Measurements from ENCODE around the gene REC114. TPM values are rescaled to one million over a fixed set of nuclear protein-coding genes. Genes with fewer than 3 reads are reported as not detected.

The REC114 gene
- polyA plus RNA-seq, 1 donor (not counting 4 experiments of a cell fraction or from before 2014, with no cell fraction given), result not detected

DNA sequence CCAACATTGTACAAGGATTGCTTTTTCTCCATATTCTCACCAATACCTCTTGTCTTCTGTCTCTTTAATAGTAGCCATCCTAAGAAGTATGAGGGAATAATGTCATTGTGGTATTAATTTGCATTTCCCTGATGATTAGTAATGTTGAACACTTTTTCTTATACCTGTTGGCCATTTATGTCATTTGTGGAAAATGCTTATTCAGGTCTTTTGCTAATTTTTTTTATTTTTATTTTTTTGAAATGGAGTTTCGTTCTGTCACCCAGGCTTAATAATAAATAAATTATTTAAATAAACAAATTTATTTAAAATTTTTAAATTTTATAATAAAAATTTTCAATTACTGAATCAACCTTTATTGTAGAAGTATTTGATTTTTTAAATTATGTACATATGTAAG is 37.1 kb downstream of the REC114 start:
- dilution Hi-C loops (cut with MboI; ENCODE audit: extremely low pct_ligation_motif_present, low sequenced_read_pairs), result no loop called here
- H2AFZ ChIP-seq (ENCODE audit: control insufficient read depth, low read length), result no peak overlapping the region
- H3K4me3 ChIP-seq (ENCODE audit: control insufficient read depth in 2 of 3, extremely low read depth in 1 of 3, insufficient read depth in 2 of 3, low read depth in 1 of 3, low read length in 3 of 3), result no peak overlapping the region
- no peak overlapping the region for H3K4me2 ChIP-seq (ENCODE audit: control insufficient read depth, extremely low read depth, insufficient read depth, low read depth, low read length)
- no peaks in the 10 kb centered on the region for H4K20me1 ChIP-seq (ENCODE audit: control insufficient read depth, extremely low read depth, insufficient read depth, low read length)
- H3K9me3 ChIP-seq (ENCODE audit: control insufficient read depth, low read depth, low read length), result no peaks in the 10 kb centered on the region
- TF ChIP-seq, protein P1, sequence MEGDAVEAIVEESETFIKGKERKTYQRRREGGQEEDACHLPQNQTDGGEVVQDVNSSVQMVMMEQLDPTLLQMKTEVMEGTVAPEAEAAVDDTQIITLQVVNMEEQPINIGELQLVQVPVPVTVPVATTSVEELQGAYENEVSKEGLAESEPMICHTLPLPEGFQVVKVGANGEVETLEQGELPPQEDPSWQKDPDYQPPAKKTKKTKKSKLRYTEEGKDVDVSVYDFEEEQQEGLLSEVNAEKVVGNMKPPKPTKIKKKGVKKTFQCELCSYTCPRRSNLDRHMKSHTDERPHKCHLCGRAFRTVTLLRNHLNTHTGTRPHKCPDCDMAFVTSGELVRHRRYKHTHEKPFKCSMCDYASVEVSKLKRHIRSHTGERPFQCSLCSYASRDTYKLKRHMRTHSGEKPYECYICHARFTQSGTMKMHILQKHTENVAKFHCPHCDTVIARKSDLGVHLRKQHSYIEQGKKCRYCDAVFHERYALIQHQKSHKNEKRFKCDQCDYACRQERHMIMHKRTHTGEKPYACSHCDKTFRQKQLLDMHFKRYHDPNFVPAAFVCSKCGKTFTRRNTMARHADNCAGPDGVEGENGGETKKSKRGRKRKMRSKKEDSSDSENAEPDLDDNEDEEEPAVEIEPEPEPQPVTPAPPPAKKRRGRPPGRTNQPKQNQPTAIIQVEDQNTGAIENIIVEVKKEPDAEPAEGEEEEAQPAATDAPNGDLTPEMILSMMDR (optimal IDR thresholded peaks at IDR 0.05 in 1 of 3, IDR thresholded peaks at IDR 0.05 in 1 of 3, conservative IDR thresholded peaks at IDR 0.05 in 1 of 3; ENCODE audit: extremely low read depth in 1 of 3, insufficient read depth in 2 of 3, low read length in 3 of 3), result no peak
- TF ChIP-seq EZH2 (IDR thresholded peaks at IDR 0.05; ENCODE audit: low read length), result no peak
- H3K79me2 ChIP-seq (ENCODE audit: control insufficient read depth, insufficient read depth, low read length), result no peaks in the 10 kb centered on the region
- no peaks in the 10 kb centered on the region for H3K9me1 ChIP-seq (ENCODE audit: control insufficient read depth, extremely low read depth, insufficient read depth, low read length)
- no peak overlapping the region for H3K27ac ChIP-seq (ENCODE audit: control insufficient read depth, insufficient read depth, low read length)
- no peaks in the 10 kb centered on the region for H3K4me1 ChIP-seq (ENCODE audit: control insufficient read depth, extremely low read depth, insufficient read depth, low read length)
- no peak for FAIRE-seq
- H3K27me3 ChIP-seq (ENCODE audit: control insufficient read depth, extremely low read depth, insufficient read depth, low read length), result peaks cover 4% of the 10 kb centered on the region
- no peak overlapping the region for H3K9ac ChIP-seq (ENCODE audit: control insufficient read depth, extremely low read depth, insufficient read depth, low read length)
- no peak for DNase-seq (ENCODE audit: low read depth, low spot score)
- H3K36me3 ChIP-seq (ENCODE audit: control insufficient read depth in 2 of 2, extremely low read depth in 1 of 2, insufficient read depth in 2 of 2, low read length in 2 of 2), result no peaks in the 10 kb centered on the region

DNA sequence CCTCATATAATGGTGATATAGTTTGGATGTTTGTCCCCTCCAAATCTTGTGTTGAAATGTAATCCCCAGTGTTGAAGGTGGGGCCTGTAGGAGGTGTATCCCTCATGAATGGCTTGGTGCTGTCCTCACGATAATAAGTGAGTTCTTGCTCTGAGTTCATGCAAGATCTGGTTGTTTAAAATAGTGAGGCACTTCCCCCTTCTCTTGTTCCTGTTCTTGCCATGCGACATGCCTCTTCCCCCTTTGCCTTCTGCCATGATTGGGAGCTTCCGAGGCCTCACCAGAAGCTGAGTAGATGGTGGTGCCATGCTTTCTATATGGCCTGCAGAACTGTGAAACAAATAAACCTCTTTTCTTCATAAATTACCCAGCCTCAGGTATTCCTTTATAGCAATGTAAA is 39.2 kb downstream of the REC114 start:
- FAIRE-seq, result no peak

More for the DNA sequence above, 39.2 kb downstream of the REC114 start:
- Histone ChIP-seq H3K4me3 (ENCODE audit: control insufficient read depth in 2 of 3, extremely low read depth in 1 of 3, insufficient read depth in 2 of 3, low read depth in 1 of 3, low read length in 3 of 3) (no peak overlapping the region), H2AFZ (ENCODE audit: control insufficient read depth, low read length) (no peak overlapping the region), H3K9me1 (ENCODE audit: control insufficient read depth, extremely low read depth, insufficient read depth, low read length) (no peaks in the 10 kb centered on the region), H3K36me3 (ENCODE audit: control insufficient read depth in 2 of 2, extremely low read depth in 1 of 2, insufficient read depth in 2 of 2, low read length in 2 of 2) (no peaks in the 10 kb centered on the region), H3K27ac (ENCODE audit: control insufficient read depth, insufficient read depth, low read length) (no peak overlapping the region), H3K4me2 (ENCODE audit: control insufficient read depth, extremely low read depth, insufficient read depth, low read depth, low read length) (no peak overlapping the region), H4K20me1 (ENCODE audit: control insufficient read depth, extremely low read depth, insufficient read depth, low read length) (no peaks in the 10 kb centered on the region), H3K9ac (ENCODE audit: control insufficient read depth, extremely low read depth, insufficient read depth, low read length) (no peak overlapping the region), H3K4me1 (ENCODE audit: control insufficient read depth, extremely low read depth, insufficient read depth, low read length) (no peaks in the 10 kb centered on the region), H3K27me3 (ENCODE audit: control insufficient read depth, extremely low read depth, insufficient read depth, low read length) (peaks cover 4% of the 10 kb centered on the region), H3K9me3 (ENCODE audit: control insufficient read depth, low read depth, low read length) (no peaks in the 10 kb centered on the region), H3K79me2 (ENCODE audit: control insufficient read depth, insufficient read depth, low read length) (no peaks in the 10 kb centered on the region)
- no peak for DNase-seq (ENCODE audit: low read depth, low spot score)
- dilution Hi-C loops (cut with MboI; ENCODE audit: extremely low pct_ligation_motif_present, low sequenced_read_pairs), result no loop called here
- TF ChIP-seq, protein P1 (optimal IDR thresholded peaks at IDR 0.05 in 1 of 3, IDR thresholded peaks at IDR 0.05 in 1 of 3, conservative IDR thresholded peaks at IDR 0.05 in 1 of 3; ENCODE audit: extremely low read depth in 1 of 3, insufficient read depth in 2 of 3, low read length in 3 of 3), result no peak
- TF ChIP-seq EZH2 (IDR thresholded peaks at IDR 0.05; ENCODE audit: low read length), result no peak
